KMS-11 (cell line): ENCODE measurements around the gene BHLHA15.
A peak's percentile ranks its signal among the peaks of the same experiment; 100 is the strongest.

Experiments used
- H2AFZ ChIP-seq: fragments of 200-600 bp; sonication (generic); 2 replicates; pipeline ENCODE4 v1.6.1; 2016; ENCODE audit warnings: antibody characterized with exemption, mixed run types, low read depth
- H3K27ac ChIP-seq: fragments of 200-600 bp; sonication (generic); 2 replicates; pipeline ENCODE4 v1.6.1; 2016; ENCODE audit warnings: mild to moderate bottlenecking, mixed run types
- H3K27me3 ChIP-seq: fragments of 200-600 bp; sonication (generic); 2 replicates; pipeline ENCODE4 v1.6.1; 2017; ENCODE audit warnings: mild to moderate bottlenecking, low read depth, mixed run types, moderate library complexity; ENCODE audit not compliant: insufficient read depth
- H3K36me3 ChIP-seq: fragments of 200-600 bp; sonication (generic); 2 replicates; pipeline ENCODE4 v1.6.1; 2017; ENCODE audit warnings: mild to moderate bottlenecking, mixed run types; ENCODE audit not compliant: insufficient read depth
- H3K4me1 ChIP-seq: fragments of 200-600 bp; sonication (generic); 2 replicates; pipeline ENCODE4 v1.6.1; 2016; ENCODE audit warnings: mild to moderate bottlenecking, low read depth, mixed run types; ENCODE audit not compliant: poor library complexity, severe bottlenecking
- H3K4me2 ChIP-seq: fragments of 200-600 bp; sonication (generic); 2 replicates; pipeline ENCODE4 v1.7.0; 2016; ENCODE audit warnings: mild to moderate bottlenecking, mixed run types
- H3K4me3 ChIP-seq: fragments of 200-600 bp; sonication (generic); IDR thresholded peaks from 2 replicates; pipeline ENCODE4 v1.6.1; 2017; ENCODE audit warnings: low read depth, low read length, mixed read lengths; ENCODE audit not compliant: insufficient read depth
- H3K79me2 ChIP-seq: fragments of 200-600 bp; sonication (generic); 2 replicates; pipeline ENCODE4 v1.6.1; 2016; ENCODE audit warnings: low read depth, mixed run types; ENCODE audit not compliant: insufficient read depth
- H3K9ac ChIP-seq: fragments of 200-600 bp; sonication (generic); 2 replicates; pipeline ENCODE4 v1.6.1; 2016; ENCODE audit warnings: mild to moderate bottlenecking, mixed run types
- H4K20me1 ChIP-seq: fragments of 200-600 bp; sonication (generic); 2 replicates; pipeline ENCODE4 v1.6.1; 2016; ENCODE audit warnings: mild to moderate bottlenecking, mixed run types; ENCODE audit not compliant: insufficient read depth
- CTCF ChIP-seq: fragments of 200-600 bp; sonication (generic); conservative IDR thresholded peaks from 2 replicates; pipeline ENCODE4 v1.6.1; 2017; ENCODE audit warnings: low read depth, mild to moderate bottlenecking, antibody characterized with exemption, low read length, moderate library complexity, mixed read lengths

BHLHA15 gene

DNA sequence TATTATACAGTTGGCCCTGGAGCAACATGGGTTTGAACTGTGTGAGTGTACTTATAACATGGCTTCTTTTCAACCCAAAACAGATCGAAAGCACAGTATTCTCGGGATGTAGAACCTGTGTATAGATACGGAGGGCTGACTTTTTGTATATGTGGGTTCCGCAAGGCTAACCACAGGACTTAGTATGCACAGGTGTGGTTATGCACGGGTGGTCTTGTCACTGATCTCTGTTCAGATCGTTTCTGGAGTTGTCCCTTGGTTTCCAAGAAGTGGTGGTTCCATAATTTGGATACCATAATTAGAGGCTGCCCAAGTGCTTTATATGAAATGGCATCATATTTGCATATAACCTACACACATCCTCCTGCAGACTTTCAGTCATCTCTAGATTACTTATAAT lies 10.9 kb upstream of the BHLHA15 start:
- Histone ChIP-seq H3K27me3 (no peaks in the 10 kb centered on the region), H2AFZ (no peak overlapping the region), H4K20me1 (no peaks in the 10 kb centered on the region), H3K27ac (no peak overlapping the region), H3K36me3 (no peaks in the 10 kb centered on the region; the same call in 1 of the 2 replicates), H3K9ac (no peak overlapping the region), H3K4me1 (peaks cover 50% of the 10 kb centered on the region), H3K4me2 (no peak overlapping the region), H3K79me2 (peaks cover 7% of the 10 kb centered on the region), H3K4me3 (no peak overlapping the region)
- no peak for TF ChIP-seq CTCF

DNA sequence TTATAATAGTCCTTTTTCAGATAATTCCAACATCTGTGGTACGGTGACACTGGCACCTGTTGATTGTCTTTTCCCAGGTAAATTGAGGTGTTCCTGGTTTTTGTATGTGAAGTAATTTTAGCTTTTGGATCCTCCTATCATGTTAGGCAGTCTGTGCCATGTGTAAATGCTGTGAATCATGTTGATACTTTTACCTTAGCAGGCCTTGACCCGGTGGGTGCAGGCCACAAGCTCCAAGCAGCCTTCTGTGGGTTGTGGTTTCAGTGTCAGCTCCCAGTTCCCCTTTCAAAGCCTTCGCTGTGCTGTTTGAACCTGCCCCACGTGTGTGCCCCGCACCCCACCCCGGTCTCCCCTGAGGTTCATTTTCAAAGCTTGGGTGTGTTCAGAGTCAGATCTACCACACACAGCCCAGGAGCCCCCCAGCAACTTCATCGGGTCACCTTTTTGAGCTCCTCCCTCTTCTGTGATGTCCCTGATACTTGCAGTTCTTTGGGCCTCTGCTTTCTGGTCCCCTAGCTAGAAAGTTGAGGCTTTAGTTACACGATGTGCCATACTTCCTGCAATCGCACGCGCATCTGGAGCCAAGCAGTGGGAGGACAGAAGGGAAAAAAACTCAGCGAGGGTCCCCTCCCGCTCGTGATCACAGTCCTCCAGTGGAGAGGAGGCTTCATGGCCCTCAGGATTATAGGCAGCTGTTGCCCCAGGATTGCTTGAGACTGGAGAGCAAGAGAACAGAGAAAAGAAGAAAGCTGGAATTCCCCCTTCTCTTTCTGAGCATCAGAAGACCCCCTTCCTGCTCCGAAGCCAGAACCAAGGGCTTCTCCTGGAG lies 8.7 kb upstream of the BHLHA15 start:
- Histone ChIP-seq H3K4me3 (no peak overlapping the region), H3K27me3 (no peaks in the 10 kb centered on the region), H3K27ac (peak overlapping the region; percentile 95), H3K9ac (peak overlapping the region; percentile 84), H2AFZ (peak overlapping the region; percentile 72), H3K36me3 (no peaks in the 10 kb centered on the region; the same call in 1 of the 2 replicates), H3K4me2 (peak overlapping the region; percentile 79), H3K4me1 (peaks cover 50% of the 10 kb centered on the region), H4K20me1 (no peaks in the 10 kb centered on the region), H3K79me2 (peaks cover 7% of the 10 kb centered on the region)
- no peak for TF ChIP-seq CTCF

DNA sequence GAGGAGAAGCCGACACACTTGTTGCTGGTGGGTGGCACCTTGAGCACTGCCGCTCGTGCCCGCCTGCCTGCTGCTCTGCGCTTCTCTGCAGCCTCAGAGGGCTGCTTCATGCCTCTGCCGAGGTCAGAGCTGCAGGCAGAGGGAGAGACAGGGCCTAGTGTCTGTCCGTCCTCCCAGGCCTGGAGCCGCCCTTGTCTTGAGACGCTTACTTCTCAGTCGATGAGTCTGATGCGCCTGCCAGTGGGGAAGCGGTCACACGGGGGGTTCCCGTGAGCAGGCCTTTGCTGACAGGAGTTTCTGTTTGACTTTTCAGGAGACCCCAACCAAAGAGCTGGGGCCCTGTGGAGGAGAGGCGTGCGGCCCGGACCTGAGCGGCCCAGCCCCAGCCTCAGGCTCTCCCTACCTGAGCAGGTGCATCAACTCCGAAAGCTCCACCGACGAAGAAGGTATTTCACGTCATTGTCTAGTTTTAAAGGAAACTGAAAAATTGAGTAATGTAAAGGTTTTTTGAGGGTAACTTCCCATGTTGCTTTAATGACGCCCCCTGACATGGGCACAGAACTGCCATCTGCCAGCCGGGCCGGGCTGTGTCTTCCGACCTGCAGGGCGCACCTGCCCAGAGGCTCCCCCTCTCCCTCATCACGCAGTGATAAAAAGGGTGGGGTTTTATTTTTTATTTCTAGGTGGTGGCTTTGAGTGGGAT lies 7.8 kb upstream of the BHLHA15 start:
- H3K4me2 ChIP-seq: peak overlapping the region; percentile 79
- TF ChIP-seq CTCF: no peak
- peaks cover 7% of the 10 kb centered on the region for H3K79me2 ChIP-seq
- peaks cover 50% of the 10 kb centered on the region for H3K4me1 ChIP-seq
- H3K27me3 ChIP-seq: no peaks in the 10 kb centered on the region
- H2AFZ ChIP-seq: peak overlapping the region; percentile 72
- no peaks in the 10 kb centered on the region for H4K20me1 ChIP-seq
- H3K27ac ChIP-seq: peak overlapping the region; percentile 95
- no peak overlapping the region for H3K4me3 ChIP-seq
- no peaks in the 10 kb centered on the region; the same call in 1 of the 2 replicates for H3K36me3 ChIP-seq
- H3K9ac ChIP-seq: peak overlapping the region; percentile 84

DNA sequence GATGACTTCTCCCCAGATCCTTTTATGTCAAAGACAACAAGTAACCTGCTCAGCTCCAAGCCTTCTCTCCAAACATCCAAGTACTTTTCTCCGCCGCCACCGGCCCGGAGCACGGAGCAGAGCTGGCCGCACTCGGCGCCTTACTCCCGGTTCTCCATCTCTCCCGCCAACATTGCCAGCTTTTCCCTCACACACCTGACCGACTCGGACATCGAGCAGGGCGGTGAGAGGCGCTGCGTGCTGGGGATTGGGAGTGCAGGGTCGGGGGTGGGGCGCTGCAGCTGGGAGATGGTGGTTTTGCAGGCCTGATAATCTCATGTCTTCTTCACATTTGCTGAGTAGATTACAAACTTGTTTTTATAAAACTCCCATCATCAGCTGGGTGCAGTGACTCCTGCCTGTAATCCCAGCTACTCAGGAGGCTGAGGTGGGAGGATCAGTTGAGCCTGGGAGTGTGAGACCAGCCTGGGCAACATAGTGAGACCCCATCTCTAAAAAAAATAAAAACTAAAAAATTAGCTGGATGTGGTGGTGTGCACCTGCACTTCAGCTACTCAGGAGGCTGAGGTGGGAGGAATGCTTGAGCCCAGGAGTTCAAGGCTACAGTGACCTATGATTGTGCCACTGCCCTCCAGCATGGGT lies 7.2 kb upstream of the BHLHA15 start:
- H3K27ac ChIP-seq: no peak overlapping the region

More for the DNA sequence above, 7.2 kb upstream of the BHLHA15 start:
- no peak overlapping the region for H3K9ac ChIP-seq
- H3K36me3 ChIP-seq: no peaks in the 10 kb centered on the region; the same call in 1 of the 2 replicates
- H2AFZ ChIP-seq: no peak overlapping the region
- no peaks in the 10 kb centered on the region for H3K27me3 ChIP-seq
- peaks cover 50% of the 10 kb centered on the region for H3K4me1 ChIP-seq
- no peak for TF ChIP-seq CTCF
- H3K79me2 ChIP-seq: peaks cover 7% of the 10 kb centered on the region
- H4K20me1 ChIP-seq: no peaks in the 10 kb centered on the region
- H3K4me3 ChIP-seq: no peak overlapping the region
- H3K4me2 ChIP-seq: no peak overlapping the region; the same call in 1 of the 2 replicates
